HG02870 (cell line): ENCODE data around the gene CDK6.
"Not testable (repeated sequence)": the region's sequence is repeated elsewhere in the genome, so short reads cannot be mapped to it uniquely, and the experiment has no call there.

Experiments
- ATAC-seq: cut with Tn5 transposase; IDR thresholded peaks from one replicate; pipeline ENCODE4 v1.9.1; 2021; ENCODE audit warnings: mild to moderate bottlenecking, moderate library complexity; ENCODE audit not compliant: unreplicated experiment

CDK6 gene

DNA sequence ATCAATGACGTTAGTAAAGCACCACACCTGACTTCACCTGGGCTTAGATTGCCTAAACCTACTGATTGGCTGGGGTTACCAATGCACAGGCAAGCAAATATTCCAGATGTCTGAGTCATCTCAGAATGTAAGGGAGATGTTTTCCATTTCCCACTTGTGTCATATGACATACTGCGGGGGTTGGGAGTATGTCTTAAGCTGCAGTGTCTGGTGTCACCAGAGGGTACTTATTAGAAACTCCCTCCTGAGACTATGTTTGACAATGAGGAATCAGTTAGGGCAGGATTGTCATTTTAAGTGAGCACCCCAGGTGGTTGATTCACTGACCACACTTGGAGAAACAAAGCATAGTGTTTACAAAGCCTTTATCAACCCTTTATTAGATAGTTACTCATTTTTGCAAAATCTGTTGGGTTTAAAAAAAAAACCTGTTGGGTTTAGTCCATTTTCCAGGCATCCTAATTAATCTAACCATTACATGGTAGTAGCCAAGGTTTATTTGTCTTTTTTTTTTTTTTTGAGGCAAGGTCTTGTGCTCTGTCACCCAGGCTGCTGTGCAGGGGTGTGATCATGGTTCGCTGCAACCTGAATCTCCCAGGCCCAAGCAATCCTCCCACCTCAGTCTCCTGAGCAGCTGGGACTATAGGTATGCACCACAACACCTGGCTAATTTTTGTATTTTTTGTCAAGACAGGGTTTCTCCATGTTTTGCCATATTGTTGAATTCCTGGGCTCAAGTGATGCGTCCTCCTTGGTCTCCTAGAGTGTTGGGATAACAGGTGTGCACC, 72.5 kb downstream of the CDK6 start:
- no peak for ATAC-seq

DNA sequence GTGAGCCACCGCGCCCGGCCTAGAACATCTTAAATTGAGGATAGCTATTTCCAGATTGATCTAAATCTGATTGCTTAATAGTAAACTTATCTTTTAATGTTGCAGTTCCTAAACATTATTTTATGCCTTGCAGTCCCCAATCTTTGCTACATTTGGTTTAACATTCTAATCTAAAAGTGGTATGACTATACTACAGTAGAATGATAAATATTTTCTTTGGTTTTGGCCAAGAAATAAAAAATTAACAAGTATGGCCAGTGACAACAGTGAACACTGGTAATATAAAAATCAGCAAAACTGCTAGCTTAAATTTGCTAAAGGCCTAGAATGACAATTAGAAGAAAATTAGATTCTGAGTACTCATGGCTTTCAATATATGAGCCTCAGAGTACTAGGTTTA, 73.5 kb downstream of the CDK6 start:
- no peak for ATAC-seq

GRCh38 chr7:92761391-92762097, 74.8 kb downstream of the CDK6 start:
- ATAC-seq: no peak

DNA sequence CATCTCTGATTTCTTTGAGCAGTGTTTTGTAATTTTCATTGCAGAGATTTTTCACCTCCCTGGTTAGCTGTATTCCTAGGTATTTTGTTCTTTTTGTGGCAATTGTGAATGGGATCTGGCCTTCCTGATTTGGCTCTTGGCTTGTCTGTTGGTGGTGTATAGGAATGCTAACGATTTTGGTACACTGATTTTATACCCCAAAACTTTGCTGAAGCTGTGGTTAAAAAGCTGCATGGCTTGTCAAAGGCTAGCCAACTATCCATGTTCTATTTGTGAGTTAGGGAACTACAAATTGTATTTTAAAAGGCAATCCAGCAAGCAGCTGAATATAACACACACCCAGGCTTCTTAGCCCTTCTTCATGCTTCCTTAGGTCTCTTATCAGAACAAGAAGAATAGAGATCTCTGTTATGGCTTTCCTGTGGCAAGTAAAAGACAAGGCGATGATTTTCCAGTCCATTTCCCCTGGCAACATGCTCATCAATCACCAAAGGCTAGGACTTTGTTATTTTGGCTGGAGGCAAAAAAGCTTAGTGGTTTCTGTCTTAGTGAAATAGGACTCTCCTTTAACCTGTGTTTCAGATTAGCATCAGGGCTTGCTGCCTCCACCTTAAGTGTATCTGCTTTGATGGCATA, 77.5 kb downstream of the CDK6 start:
- ATAC-seq: no peak

DNA sequence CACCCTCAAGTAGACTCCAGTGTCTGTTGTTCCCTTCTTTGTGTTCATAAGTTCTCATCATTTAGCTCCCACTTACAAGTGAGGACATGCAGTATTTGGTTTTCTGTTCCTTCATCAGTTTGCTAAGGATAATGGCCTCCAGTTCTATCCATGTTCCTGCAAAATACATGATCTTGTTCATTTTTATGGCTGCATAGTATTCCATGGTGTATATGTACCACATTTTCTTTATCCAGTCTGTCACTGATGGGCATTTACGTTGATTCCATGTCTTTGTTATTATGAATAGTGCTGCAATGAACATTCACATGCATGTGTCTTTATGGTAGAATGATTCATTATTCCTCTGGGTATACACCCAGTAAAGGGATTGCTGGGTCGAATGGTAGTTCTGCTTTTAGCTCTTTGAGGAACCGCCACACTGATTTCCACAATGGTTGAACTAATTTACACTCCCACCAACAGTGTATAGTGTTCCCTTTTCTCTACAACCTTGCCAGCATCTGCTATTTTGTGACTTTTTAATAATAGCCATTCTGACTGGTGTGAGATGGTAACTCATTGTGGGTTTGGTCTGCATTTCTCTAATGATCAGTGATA, 79.0 kb downstream of the CDK6 start:
- ATAC-seq: not testable (repeated sequence)

- ATAC-seq: no peak
Measured at GRCh38 chr7:92755680-92756079, 80.7 kb downstream of the CDK6 start.

GRCh38 chr7:92754919-92755581, 81.3 kb downstream of the CDK6 start:
- ATAC-seq: no peak

DNA sequence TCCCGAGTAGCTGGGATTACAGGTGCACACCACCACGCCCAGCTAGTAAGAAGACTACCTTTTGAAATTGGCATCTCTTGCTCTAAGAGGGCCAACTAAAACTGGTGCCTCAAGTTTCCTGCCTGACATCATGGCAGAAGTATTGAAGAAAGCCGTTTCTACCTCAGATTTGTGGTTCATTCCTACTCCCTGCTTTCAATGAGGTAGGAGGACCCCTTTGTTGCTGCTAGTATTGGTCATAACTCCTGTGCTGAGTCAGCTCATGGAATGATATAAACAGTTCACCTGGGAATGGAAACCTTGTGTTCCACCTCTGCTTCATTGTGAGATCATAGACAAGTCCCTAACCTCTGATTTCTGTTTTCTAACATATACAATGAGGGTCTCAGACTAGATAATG, 82.8 kb downstream of the CDK6 start:
- ATAC-seq: no peak

DNA sequence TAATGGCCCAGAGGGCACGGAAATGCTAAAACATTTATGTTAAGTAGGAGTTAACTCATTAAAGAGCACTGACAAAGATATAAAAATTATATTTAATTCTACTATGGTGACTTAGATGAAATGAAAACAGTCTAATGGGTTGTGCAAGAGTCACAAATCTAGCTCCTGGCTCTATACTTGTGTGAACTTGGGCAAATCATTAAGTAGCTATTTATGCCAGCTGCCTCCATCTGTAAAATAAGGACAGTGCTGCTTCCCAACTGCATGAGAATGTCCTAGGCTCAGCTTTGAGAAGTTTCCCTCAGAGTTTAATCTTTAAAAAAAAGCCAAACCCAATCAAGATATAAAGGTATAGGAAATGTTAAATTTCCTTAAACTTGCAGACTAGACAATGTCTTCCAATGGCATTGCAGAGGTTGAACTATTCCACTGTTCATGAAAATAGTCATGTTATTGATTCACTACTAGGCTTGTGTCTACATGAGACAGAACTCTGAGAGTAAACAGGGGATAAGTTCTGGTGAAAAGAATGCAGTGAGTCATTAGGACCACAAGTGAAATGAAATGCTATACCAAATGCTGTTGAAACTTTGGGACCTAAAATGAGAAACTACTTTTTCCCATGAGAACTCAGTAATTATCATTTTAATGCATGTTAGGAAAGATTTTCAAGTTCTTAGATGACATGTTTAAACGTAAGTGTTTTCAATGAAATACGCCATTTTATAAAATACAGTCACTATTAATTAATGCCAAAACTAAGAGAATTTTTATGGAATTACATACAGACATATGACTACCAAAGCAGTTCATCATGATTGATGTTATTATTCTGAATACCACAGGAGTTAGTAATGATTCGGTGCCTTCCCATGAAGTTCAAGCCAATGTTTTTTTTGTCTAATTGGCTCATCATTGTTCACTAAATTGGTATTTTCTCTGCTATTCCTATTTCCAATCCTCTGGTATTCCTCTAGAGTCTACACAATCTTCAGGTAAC, 84.2 kb downstream of the CDK6 start:
- no peak for ATAC-seq

DNA sequence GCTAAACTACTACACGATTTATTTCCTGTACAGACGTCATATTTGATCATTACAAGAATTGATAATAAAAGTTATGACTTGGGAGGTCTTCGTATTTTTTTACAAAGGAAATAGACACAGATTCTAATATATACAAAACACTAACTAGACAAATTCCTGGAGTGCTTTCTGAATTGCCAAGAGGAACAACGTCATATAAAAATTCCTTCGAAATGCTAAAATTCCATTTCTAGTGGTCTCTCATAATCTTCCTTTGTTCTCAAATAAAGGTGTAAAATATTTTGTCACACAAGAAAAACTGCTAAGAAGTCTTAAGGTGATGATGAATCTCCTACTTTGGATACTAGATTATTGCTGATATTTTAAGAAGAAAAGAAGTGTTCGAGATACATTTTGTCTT, 85.4 kb downstream of the CDK6 start:
- no peak for ATAC-seq

- no peak for ATAC-seq
Measured at GRCh38 chr7:92750447-92750839, 85.9 kb downstream of the CDK6 start.

- ATAC-seq: no peak
Measured at GRCh38 chr7:92749832-92750446, 86.4 kb downstream of the CDK6 start.

GRCh38 chr7:92749327-92749755, 87.0 kb downstream of the CDK6 start:
- ATAC-seq: no peak

DNA sequence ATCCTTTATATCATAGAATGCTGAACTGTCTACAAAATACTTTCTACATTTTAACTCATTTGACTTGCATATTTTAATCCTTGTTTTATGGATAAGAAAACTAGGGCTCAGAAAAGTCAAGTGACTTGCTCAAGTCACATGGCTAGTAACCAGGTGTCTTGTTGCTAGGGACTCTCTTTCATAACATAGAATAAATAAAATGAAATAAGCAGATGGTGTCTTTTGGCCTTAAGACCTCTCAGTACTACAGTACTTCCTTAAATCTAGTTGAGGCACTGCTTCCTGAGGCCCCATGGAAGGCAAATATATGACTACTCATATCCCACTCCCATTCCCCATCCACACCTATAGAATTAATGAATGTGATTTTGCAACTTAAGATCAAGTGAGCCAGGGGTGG, 87.9 kb downstream of the CDK6 start:
- no peak for ATAC-seq

DNA sequence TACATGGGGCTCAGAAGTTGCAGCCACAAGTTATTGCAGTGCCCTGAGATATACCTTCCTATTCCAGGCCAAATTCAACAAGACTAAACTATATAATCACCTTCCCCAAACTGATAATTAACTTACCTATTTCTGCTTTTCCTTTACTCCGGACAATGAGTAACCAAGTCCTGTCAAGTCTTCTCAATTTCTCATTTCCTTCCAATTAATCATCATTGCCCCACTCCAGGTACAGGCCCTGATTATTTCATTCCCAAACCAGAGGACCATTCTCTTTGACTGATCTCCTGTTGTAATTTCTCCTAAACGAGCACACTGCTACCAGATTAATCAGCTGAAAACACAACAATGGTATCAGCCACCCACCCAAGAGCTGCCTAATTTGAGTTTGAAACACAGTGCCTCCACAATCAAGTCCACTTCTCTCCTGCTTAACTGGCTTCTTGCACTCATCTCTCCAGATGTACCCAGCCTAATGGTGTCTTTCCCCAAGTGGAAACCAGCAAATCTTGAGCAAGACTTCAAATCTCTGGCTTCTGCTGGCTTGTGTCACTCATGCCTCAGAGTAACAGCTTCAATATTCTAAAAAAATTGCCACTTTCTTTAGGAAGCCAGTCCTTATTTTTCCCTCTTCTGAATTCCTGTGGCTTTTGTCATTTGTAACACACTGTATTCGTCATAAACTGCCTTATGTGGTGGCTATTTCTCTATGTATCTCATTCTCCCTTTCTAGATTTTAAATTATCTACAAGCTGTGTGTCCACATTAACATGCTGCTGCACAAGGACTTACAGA, 89.1 kb downstream of the CDK6 start:
- ATAC-seq: no peak

GRCh38 chr7:92745241-92745640, 91.1 kb downstream of the CDK6 start:
- ATAC-seq: no peak

- not testable (repeated sequence) for ATAC-seq
Measured at GRCh38 chr7:92744180-92744579, 92.2 kb downstream of the CDK6 start.

DNA sequence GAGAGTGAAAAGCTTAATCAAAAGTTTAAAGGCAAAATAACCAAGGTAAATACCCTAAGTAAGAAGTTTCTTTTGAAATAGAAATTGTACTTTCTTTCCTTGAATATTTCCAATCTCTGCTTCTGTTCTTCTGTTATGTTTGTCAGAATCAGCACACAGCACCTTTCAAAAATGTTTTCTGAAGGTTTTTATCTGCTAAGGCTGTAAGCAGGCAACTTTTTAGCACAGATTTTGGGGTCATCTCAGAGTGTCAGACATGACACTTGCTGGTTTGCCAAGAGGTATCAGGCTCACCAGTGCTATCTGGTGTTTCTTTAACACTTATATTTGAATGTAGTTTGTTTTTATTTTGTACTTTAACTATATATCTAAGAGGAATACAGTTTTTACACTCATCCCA, 94.2 kb downstream of the CDK6 start:
- no peak for ATAC-seq

GRCh38 chr7:92740700-92741126, 95.7 kb downstream of the CDK6 start:
- no peak for ATAC-seq
